GM12873 (cell line): Measurements from ENCODE around the gene SCAMP1.

Source experiments
- TF ChIP-seq, protein P1 (sequence below): IDR thresholded peaks from 2 replicates; pipeline ENCODE4 v1.5.1; 2012; ENCODE audit warnings: low read depth, mild to moderate bottlenecking, moderate library complexity, low read length, control low read depth; ENCODE audit not compliant: insufficient read depth; ENCODE audit errors: missing control alignments

The SCAMP1 gene

DNA sequence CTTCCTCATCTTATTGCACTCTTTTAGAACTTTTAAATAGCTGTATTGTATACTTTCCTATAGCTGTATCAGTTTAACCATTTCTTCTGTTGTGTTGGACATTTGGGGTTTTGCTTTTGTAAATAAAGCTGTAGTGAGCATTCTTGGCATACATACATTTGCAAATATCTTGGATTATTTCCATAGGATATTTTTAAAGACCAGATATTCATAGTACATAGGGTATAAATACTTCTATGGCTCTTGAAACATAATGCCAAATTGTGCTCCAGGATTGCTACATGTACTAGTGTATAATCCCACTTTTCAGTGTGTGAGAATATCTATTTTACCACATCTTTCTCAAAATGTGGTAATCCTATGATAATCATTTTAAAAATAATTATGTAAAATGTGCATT lies 51.2 kb downstream of the SCAMP1 start:
- TF ChIP-seq, protein P1, sequence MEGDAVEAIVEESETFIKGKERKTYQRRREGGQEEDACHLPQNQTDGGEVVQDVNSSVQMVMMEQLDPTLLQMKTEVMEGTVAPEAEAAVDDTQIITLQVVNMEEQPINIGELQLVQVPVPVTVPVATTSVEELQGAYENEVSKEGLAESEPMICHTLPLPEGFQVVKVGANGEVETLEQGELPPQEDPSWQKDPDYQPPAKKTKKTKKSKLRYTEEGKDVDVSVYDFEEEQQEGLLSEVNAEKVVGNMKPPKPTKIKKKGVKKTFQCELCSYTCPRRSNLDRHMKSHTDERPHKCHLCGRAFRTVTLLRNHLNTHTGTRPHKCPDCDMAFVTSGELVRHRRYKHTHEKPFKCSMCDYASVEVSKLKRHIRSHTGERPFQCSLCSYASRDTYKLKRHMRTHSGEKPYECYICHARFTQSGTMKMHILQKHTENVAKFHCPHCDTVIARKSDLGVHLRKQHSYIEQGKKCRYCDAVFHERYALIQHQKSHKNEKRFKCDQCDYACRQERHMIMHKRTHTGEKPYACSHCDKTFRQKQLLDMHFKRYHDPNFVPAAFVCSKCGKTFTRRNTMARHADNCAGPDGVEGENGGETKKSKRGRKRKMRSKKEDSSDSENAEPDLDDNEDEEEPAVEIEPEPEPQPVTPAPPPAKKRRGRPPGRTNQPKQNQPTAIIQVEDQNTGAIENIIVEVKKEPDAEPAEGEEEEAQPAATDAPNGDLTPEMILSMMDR, result no peak

DNA sequence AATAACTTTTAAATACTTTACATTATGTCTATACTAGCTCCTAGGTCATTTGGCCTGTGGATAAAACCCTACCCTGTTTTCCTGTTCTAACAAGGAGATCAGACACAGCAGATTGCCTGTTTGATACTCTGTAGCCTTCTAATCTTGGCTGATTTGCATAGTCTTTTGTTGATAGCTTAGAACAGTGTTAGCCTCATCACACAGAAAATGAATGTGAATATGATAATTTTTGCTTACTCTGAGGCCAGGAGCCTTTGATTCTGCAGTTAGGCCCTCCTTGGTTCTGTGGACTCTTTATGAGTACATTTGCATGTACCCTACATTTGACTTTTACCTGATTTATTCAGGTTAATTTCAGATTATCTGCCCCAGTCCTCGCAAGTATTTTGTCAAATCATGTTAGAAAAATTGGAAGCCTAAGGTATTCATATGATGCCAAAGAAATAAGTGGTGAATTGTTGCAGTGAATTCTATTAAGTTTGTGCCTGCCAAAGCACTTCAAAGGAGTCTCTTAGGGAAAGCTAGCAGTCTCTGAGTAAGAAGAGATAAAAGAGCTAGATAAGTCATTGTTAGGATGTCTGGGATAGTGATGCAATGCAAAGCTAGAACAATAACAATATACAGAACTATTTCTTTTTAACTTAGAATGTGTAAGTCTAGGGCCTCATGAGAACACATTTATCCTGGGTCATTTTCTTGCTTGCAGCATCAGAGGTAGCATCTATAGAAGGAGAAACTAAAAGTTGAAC lies 56.4 kb downstream of the SCAMP1 start:
- TF ChIP-seq, protein P1, result no peak

DNA sequence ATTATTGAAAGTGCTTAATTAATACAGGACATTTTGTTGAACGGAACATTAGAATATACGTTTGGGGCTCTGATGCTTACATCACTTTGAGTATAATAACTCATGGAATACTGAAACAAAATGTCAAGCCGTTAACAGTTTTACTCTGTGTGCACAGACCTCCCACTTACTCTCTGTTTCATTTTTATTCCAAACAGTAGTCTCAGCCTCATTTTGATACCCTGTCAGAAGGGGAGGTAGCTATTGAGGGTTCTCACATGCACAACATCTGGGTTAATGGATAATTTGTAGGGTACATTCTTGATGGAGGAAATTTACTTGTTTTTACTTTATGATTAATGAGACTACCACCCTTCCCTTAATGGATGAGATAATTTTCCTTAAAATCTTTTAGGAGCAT lies 59.0 kb downstream of the SCAMP1 start:
- TF ChIP-seq, protein P1, result no peak

DNA sequence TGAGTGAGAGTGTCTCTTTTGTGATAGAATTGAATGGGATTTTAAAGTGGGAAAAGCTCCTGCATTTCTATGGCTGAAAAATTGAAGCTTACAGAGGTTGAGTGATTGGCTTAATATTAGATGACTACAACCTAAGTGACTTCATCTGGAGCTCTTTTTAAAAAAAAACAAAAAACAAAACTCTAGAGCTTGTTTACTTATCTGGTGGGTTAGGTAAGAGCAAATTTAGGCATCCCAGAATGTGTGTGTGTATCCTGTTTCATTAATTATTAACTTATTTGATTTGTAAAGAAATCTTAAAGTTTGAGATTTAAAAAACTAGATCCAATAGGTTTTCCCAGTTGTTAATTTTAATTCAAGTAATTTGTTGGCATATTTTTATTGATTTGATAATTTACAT lies 60.1 kb downstream of the SCAMP1 start:
- TF ChIP-seq, protein P1, result no peak

DNA sequence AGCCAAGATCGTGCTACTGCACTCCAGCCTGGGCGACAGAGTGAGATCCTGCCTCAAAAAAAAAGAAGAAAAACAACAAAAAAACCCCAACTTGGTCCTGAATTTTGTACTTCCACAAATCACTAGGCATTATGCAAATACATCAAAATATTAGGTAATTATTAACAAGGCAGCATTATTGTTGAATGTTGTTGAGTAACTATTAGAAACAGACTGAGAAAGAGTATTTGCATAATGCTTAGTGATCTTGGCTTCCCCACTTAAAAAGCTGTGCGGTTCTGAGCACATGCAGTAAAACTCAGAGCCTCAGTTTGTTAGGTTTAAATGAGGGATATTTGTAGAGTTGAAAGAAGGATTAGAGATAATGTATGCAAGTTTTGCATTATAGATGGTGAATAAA lies 64.2 kb downstream of the SCAMP1 start:
- TF ChIP-seq, protein P1, result no peak

DNA sequence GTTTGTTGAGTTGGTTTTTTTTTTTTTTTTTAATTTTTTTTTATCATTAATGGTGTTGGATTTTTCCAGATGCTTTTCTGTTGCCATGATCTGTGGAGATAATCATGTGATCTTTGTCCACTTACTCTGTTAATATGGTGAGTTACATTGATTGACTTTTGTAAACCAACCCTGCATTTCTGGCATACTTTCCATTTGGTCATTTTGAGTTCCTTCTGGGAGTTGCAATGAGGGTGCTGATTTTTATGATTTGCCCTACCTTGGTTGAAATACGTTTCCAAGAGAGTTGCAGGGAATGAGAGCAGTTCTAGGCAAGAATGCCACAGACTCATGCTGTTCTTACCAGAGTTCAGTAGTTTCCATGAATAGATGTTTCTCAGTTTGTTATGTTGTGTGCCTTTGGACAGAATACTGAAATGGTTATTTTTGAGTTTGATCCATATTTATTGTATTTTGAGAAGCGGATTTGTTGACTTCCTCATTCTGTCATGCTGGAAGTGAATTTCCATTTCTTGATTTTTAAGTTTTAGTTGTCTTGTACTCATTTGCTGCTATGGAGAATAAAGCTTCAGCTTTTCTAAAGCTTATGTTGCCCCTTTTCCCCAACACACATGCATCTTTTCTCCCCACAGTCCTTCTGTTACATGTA lies 69.0 kb downstream of the SCAMP1 start:
- TF ChIP-seq, protein P1, result no peak

DNA sequence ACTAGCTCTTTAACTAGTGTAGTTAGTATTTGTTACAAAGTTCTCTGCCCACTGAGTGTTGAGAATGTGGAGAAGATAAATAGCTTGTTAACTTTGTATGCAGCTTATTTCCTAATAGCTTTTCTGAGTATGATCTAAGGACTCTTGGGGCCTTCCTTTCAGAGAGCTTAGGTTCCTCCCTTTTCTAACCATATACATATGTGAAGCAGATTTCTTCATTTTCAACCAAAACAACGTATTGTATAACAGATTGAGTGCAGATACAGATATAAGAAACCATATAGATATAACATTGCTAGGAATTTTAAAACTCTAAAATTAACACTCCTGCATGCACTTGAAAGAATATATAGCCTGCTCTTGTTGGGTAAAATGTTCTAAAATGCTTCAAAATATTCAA lies 70.4 kb downstream of the SCAMP1 start:
- TF ChIP-seq, protein P1, result no peak
